NCI-H1105 (cell line): ENCODE results near the gene DNAI1.
"Not testable (repeated sequence)": the region's sequence is repeated elsewhere in the genome, so short reads cannot be mapped to it uniquely, and the experiment has no call there.

Experiments used
- DNase-seq: peaks from one replicate; lab custom pipeline; 2025; lab: John Stamatoyannopoulos, UW

The DNAI1 gene

GRCh38 chr9:34458013-34458958 lies at the start of gene DNAI1, which contains the start of gene FAM219A:
Gene DNAI1 (plus strand): TSS chr9:34458805. CDS start chr9:34459006, 201 bp downstream.
Gene FAM219A (minus strand): TSS chr9:34458570. CDS start chr9:34458263, 307 bp downstream.
- peak; percentile 97 for DNase-seq

DNA sequence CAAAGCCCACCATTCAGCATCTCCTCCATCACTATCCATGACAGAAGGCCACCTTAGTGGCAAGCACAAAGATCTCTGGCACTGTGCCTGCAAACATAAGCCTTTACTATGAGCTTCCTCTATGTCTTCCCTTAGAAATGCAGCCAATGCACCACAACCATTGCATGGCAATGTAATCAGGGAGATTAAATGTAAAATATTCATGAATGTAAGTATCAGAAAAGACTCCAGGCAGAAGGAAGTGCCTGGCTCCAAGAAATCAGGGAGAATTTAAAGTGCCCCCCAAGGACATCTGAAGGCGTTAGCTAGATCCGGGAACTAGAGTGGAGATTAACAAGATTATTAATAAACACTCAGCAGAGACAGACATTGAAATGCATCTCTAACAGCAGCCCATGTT lies 49.5 kb upstream of the DNAI1 start:
- DNase-seq: no peak

GRCh38 chr9:34412336-34412735 lies 46.3 kb upstream of the DNAI1 start:
- DNase-seq: no peak

- no peak for DNase-seq
These were observed 45.3 kb upstream of the DNAI1 start for GRCh38 chr9:34413231-34413852.

- DNase-seq: peak; percentile 52
These were observed 40.9 kb upstream of the DNAI1 start for GRCh38 chr9:34417734-34418133.

DNA sequence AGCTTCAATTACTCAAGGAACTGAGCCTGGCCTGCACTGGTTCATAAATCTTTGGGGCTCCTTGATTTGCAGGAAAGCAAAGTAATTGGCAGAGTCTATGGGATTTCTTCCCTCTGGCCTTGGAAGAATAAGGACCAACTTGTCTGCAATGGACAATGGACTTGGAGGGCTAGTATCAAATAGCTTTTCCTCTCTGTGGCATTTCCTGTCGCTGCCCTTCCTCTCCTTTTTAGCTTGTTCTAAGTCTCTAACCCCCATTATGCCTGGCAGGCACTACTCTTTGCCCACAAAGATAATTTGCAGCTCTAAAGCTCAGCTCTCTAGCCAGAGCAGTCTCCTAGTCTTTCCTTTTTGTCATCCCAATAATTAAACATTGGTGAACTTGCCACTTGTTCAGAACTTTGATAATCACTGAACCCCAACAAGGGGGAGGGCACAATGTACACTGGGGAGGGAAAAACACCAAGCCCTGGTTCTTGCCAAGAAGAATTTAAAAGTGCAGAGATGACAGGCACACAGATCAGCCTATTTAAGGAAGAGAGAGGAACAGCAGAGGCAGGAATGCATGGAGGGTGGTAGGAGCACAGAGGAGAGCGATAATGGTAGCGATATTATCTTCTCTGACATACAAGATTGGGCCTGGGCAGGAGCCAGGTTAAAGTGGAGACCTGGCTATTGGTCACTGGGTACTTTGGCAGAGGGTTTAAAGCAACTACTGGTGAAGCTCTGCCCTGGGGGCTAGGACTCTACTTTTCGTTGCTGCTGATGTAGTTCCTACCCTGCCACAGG lies 38.7 kb upstream of the DNAI1 start:
- no peak for DNase-seq

DNA sequence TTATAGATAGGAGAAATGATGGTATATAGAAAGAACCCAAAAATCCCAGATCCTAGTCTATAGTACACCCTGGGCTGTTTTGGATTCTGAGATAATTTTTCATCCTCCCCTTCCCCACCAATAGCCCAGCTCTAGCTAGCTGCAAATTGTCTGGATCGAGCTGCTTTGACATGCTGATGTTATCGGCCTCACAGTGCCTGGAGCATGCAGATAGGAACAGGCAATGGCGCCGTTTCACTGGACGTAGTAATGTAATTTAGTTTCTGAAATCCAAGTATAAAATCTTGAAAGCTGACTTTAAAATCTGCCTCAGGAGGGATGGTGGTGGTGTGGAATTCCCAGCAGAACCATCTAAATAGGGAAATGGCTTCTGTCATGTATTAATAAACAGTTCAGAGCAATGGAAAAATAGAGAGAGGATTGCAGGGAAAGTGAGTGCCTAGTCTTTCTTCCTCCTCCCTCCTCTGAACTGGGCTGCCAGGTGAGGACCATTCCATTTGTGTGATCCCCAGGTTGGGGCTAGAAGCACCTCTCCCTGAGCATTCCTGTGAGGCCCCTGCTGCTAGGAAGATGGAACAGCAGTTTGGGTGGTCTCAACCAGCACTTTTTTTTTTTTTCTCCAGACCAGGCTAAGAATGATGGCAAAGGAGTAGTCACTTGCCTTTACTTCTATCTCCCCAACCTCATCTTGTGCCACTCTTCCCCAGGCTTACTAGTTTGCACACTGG lies 32.1 kb upstream of the DNAI1 start:
- no peak for DNase-seq

DNA sequence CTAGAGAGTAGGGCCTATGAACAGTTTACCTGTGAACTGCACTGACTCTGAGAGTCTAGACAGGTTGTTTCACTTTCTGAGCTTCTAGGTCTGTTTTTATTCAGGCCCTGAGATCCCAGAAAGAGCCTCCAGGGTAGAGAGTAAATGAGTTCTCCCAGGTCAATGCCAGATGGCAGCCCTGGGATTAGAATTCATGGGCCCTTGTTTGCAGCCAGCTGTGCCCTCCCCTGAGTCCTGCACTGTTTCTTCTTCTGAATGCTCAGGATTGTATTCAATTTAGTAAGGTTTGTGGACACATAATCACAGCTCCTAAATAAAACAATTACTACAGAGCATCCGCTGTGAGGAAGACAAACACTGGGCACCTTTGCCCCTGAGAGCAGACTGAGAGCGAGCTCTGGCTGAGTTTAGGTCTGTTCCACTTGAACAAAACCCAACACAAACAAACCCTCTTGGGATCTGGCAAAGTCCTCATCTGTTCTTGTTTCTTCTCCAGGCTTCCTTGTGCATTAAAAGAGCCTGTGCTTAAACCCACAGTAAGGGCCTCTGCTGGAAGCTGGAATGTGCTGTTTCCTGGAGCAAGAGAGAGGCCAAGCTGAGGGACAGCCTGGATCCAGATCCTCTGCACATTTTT lies 30.2 kb upstream of the DNAI1 start:
- DNase-seq: no peak

DNA sequence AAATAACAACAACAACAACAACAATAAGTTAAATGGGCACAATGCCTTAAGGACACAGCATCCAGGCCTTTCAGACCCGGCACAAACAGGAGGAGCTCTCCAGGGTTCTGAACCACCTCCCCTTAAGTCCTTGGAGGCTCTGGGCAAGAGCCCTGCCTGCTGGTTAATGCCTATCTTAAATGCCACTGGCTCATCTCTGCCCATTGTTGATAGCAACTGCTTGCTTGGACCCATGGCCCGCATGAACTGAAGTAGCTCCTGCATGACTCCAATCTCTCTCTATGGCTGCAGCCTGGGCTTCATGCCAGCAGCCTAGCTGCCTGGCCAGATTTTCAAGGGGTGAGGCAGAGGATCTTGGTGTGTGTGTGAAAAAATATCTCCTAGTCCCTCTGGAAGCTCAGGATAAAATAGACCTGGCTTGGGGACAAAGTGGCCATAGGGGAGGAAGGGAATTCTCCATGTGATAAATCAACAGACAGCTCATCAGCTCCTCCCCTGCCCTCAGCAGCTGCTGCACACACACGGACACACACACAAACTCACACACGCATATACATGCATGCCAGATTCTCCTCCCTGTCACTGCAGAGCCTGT lies 27.7 kb upstream of the DNAI1 start:
- peak; percentile 78 for DNase-seq

DNA sequence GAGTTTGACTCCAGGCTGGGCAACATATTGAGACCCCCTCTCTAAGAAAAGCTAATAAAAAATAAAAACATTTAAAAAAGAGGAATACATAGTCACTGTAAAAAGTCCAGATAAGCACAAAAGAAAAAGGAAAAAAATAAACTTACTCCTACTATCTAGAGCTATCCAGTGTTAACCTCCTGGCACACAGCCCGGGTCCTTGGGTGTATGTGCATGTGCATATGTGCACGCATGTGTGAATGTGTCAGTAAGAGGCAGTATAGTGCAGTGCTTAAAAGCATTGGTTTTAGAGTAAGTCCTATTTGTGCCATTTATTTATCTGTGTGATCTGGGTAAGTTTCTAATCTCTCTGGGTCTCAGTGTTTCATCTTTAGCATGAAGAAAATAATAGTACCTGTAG lies 26.9 kb upstream of the DNAI1 start:
- no peak for DNase-seq

DNA sequence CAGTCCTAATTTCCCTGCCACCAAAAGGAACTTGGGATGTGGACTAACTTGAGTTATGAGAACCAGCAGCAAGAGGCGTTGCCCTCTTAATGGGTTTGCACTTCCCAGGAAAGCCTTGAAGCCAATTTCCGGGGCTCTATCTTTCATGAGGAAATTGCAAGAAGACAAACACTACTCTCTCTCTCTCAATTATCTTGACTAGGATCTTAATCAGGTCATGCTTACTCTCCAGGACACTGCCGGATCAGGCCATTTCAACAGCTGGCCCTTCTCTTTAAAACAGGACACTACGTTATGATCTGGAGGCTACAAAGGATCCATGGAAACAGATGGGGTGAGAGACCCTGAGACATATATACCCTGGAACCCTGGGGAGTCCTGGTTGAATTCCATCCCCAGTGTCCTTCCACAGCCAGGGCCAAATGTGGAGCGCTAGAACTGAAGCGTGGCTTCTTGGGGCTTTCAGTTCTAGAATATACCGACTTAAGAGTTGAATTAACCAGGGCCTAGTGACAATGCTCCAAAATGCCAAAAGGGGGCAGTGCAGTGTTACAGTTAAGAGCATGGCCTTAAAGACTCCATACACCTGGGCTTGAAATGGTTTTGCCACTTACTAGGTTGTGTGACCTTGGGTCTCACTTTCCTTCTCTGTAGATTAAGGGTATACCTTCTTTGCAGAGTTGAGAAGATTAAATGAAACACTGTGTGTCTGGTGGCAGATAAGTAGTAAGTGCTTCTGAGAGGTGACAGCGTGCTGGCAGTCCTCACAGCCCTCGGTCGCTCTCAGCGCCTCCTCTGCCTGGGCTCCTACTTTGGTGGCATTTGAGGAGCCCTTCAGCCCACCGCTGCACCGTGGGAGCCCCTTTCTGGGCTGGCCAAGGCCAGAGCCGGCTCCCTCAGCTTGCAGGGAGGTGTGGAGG lies 21.3 kb upstream of the DNAI1 start:
- DNase-seq: peak; percentile 48

DNA sequence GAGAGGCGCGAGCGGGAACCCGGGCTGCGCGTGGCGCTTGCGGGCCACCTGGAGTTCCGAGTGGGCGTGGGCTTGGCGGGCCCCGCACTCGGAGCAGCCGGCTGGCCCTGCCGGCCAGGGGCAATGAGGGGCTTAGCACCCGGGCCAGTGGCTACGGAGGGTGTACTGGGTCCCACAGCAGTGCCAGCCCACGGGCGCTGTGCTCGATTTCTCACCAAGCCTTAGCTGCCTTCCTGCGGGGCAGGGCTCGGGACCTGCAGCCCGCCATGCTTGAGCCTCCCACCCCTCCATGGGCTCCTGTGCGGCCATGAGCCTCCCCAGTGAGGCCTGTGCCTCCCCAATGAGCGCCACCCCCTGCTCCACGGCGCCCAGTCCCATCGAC lies 20.7 kb upstream of the DNAI1 start:
- not testable (repeated sequence) for DNase-seq

DNA sequence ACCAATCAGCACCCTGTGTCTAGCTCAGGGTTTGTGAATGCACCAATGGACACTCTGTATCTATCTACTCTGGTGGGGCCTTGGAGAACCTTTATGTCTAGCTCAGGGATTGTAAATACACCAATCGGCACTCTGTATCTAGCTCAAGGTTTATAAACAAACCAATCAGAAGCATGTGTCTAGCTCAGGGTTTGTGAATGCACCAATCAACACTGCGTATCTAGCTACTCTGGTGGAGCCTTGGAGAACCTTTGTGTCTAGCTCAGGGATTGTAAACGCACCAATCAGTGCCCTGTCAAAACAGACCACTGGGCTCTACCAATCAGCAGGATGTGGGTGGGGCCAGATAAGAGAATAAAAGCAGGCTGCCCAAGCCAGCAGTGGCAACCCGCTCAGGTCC lies 20.1 kb upstream of the DNAI1 start:
- not testable (repeated sequence) for DNase-seq

DNA sequence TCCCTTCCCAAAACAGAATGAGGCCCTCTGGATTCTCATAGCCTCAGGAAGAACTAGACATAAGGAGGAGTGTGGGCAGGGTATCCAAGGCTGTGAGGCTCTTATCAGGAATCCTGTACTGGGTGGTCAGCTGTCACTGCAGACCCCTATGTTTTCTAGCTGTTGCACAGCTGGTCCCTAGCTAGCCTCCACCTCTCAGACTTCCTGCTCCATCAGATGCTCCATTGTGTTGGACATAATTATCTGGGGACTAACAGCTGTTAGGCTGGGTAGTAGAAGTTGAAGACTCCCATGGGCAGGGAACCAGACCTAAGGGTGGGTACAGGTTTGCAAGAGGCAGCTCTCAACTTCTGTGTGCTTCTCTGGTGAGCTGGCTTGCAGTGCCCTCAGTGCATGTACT lies 18.6 kb upstream of the DNAI1 start:
- DNase-seq: no peak

DNA sequence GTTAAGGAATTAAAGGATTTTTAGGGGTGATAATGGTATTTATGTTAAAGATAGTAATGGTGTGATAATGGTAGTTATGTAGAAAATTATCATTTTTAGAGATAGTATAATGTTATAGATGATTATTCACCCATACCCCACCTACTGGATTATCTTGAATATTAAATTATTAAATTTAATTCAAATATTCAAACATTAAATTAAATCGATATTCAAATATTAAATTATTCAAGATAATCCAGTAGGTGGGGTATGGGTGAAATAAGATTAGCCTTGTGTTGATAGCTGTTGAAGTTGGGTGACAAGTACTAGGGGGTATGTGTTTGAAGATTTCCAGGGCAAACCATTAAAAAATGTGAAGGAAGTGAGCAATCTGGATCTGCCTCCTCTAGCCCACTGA lies 15.8 kb upstream of the DNAI1 start:
- DNase-seq: no peak

- no peak for DNase-seq
These were observed 15.1 kb upstream of the DNAI1 start for GRCh38 chr9:34443533-34443932.

DNA sequence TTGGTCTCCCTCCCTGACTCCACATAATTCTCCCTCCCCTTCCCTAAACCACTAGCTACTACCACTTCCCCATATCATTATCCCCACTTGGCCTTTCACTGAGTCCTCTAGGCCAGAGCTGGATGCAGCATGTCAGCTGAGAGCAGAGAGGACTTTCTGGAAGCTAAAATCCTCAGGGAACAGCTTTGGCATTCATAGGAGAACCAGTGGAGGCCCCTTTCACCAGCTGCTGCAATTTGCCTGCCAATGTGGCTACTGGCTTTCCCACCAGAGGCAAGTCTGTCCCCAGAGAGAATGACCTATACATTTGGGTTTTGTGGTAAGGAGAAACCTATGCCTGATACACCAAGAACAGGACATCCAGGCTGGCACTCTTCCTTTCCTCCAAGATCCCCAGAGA lies 14.6 kb upstream of the DNAI1 start:
- no peak for DNase-seq

- DNase-seq: no peak
These were observed 12.1 kb upstream of the DNAI1 start for GRCh38 chr9:34446468-34446891.

DNA sequence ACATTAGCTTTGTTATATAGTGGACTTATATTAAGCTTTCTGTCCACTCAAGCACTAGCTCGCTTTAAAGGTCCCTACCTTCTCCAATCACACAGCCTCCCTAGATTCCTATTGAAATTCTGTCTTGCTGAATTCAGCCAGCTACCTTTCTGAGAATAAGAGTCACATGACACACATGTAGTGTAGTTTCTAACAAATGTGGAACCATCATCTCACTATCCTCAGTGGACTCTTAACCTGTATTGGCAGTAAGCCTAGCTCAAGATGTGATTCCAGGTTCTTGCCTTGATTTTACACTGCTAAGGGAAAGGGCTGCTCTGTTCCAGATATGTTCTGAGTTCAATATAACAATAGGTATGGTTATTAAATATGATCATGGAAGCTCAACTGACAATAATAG lies 11.7 kb upstream of the DNAI1 start:
- no peak for DNase-seq

DNA sequence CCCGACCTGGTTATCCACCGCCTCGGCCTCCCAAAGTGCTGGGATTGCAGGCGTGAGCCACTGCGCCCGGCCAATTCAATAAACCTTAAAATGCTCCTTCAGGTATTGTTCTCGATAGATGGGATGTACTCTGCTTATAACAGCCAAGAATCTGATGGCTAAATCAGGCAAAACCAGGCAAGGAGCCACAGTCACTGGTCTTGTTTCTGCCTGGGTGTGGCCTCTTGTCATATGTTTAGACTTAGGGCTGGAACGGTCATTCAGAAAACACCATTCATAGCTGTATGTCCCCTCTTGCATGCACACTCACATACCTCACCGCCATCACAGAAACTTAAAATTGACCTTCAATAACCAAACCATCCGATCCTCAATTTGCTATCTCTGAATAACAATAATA lies 8.0 kb upstream of the DNAI1 start:
- DNase-seq: no peak
